ENCODE measurements around the gene CXorf38.

The CXorf38 gene

GRCh38 chrX:40647307-40648197 lies at the start of gene CXorf38:
CXorf38 (minus strand) TSS chrX:40647561; CDS start chrX:40647520, 41 bp downstream.
- peak; percentile 12 for DNase-seq

GRCh38 chrX:40694802-40695201 lies 47.4 kb upstream of the CXorf38 start:
- no peak for DNase-seq

- no peak for DNase-seq
Observed at GRCh38 chrX:40688929-40689328, 41.6 kb upstream of the CXorf38 start.

- DNase-seq, result no peak
Observed at GRCh38 chrX:40687169-40687568, 39.8 kb upstream of the CXorf38 start.

GRCh38 chrX:40685362-40685918 lies 38.1 kb upstream of the CXorf38 start:
- no peak for DNase-seq

GRCh38 chrX:40684092-40684491 lies 36.7 kb upstream of the CXorf38 start:
- DNase-seq, result no peak

- no peak for DNase-seq
Observed at GRCh38 chrX:40683245-40683644, 35.9 kb upstream of the CXorf38 start.

GRCh38 chrX:40671126-40671525 lies 23.8 kb upstream of the CXorf38 start:
- no peak for DNase-seq

GRCh38 chrX:40663880-40664630 lies 16.7 kb upstream of the CXorf38 start:
- DNase-seq, result no peak

GRCh38 chrX:40663078-40663740 lies 15.8 kb upstream of the CXorf38 start:
- no peak for DNase-seq

- no peak for DNase-seq
Observed at GRCh38 chrX:40661489-40661888, 14.1 kb upstream of the CXorf38 start.

GRCh38 chrX:40660381-40660780 lies 13.0 kb upstream of the CXorf38 start:
- DNase-seq, result no peak

GRCh38 chrX:40653535-40653934 lies 6.2 kb upstream of the CXorf38 start:
- no peak for DNase-seq

- no peak for DNase-seq
Observed at GRCh38 chrX:40652664-40653063, 5.3 kb upstream of the CXorf38 start.

GRCh38 chrX:40651620-40652223 lies 4.4 kb upstream of the CXorf38 start:
- DNase-seq, result no peak

GRCh38 chrX:40646489-40647306 lies 663 bp downstream of the CXorf38 start:
- DNase-seq, result no peak

GRCh38 chrX:40644821-40645358 lies 2.5 kb downstream of the CXorf38 start:
- no peak for DNase-seq

GRCh38 chrX:40644176-40644575 lies 3.2 kb downstream of the CXorf38 start:
- DNase-seq, result peak; percentile 51

GRCh38 chrX:40637687-40638086 lies 9.7 kb downstream of the CXorf38 start:
- no peak for DNase-seq

- DNase-seq, result no peak
Observed at GRCh38 chrX:40632199-40632598, 15.2 kb downstream of the CXorf38 start.

GRCh38 chrX:40628506-40628905 lies 18.9 kb downstream of the CXorf38 start:
- DNase-seq, result no peak

- DNase-seq, result no peak
Observed at GRCh38 chrX:40625294-40625693, 22.1 kb downstream of the CXorf38 start.
